22Rv1 (cell line): ENCODE measurements around the gene TMEM109.

Experiments used
- H3K27ac ChIP-seq: fragments of 450-650 bp; 2 replicates; pipeline ENCODE4 v1.5.1; 2017
- ZFX ChIP-seq: fragments of 450-650 bp; IDR thresholded peaks from 2 replicates; pipeline ENCODE4 v1.6.1; 2017; ENCODE audit warnings: antibody characterized with exemption, borderline replicate concordance
- TF ChIP-seq, protein P1 (sequence below): fragments of 450-650 bp; IDR thresholded peaks from 2 replicates; pipeline ENCODE4 v1.5.1; 2017; ENCODE audit warnings: mild to moderate bottlenecking

The TMEM109 gene

GRCh38 chr11:60921259-60921658, 7.3 kb downstream of the TMEM109 start:
- no peak overlapping the region for H3K27ac ChIP-seq
- TF ChIP-seq, protein P1, sequence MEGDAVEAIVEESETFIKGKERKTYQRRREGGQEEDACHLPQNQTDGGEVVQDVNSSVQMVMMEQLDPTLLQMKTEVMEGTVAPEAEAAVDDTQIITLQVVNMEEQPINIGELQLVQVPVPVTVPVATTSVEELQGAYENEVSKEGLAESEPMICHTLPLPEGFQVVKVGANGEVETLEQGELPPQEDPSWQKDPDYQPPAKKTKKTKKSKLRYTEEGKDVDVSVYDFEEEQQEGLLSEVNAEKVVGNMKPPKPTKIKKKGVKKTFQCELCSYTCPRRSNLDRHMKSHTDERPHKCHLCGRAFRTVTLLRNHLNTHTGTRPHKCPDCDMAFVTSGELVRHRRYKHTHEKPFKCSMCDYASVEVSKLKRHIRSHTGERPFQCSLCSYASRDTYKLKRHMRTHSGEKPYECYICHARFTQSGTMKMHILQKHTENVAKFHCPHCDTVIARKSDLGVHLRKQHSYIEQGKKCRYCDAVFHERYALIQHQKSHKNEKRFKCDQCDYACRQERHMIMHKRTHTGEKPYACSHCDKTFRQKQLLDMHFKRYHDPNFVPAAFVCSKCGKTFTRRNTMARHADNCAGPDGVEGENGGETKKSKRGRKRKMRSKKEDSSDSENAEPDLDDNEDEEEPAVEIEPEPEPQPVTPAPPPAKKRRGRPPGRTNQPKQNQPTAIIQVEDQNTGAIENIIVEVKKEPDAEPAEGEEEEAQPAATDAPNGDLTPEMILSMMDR, result no peak
- no peak for TF ChIP-seq ZFX

- H3K27ac ChIP-seq, result no peak overlapping the region
- no peak for TF ChIP-seq ZFX
- TF ChIP-seq, protein P1, result no peak
These were observed 7.9 kb downstream of the TMEM109 start for GRCh38 chr11:60921777-60922335.

GRCh38 chr11:60922906-60923305, 8.9 kb downstream of the TMEM109 start:
- H3K27ac ChIP-seq, result 0 out of 2 replicates have a peak overlapping the region, but pooled peaks have one; percentile 44
- TF ChIP-seq, protein P1, result no peak
- no peak for TF ChIP-seq ZFX

DNA sequence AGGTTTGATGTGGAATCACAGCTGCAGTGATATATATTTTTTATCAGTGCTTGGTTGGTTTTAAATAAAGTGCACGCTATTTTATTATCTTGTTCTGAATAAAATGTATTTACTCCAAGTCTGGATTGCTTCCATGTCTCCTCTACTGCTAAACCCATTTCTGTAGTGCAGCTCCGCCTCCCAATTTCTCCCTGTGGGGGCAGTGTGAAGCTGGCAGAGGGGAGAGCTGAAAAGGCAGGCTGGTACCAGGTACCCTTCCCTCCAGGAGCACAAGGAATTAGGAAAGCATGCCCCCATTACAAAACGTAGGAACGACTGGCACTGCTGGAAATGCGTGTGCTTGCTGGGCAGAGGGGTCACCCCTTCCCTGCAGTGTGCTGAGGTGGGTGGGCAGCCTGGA, 9.4 kb downstream of the TMEM109 start:
- TF ChIP-seq ZFX, result no peak
- TF ChIP-seq, protein P1, result no peak
- 0 out of 2 replicates have a peak overlapping the region, but pooled peaks have one; percentile 44 for H3K27ac ChIP-seq

DNA sequence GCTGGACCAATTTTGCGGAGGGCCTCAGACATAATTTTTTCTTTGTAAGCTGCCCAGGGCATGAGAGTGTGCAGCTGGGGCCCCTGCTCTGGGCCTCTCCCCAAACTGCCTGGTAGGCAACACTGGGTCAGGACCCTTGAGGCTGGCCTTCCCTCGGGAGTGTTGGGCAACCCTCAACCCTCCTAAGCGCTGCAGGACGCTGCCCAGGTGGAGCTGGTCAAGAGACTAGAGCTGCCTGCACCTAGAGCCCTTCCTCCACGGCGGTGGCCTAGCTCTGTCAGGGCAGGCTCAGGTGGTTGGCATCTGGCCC, 9.8 kb downstream of the TMEM109 start:
- no peak for TF ChIP-seq ZFX
- TF ChIP-seq, protein P1, result no peak
- H3K27ac ChIP-seq, result peak overlapping the region; percentile 44; the same call in 1 of the 2 replicates

DNA sequence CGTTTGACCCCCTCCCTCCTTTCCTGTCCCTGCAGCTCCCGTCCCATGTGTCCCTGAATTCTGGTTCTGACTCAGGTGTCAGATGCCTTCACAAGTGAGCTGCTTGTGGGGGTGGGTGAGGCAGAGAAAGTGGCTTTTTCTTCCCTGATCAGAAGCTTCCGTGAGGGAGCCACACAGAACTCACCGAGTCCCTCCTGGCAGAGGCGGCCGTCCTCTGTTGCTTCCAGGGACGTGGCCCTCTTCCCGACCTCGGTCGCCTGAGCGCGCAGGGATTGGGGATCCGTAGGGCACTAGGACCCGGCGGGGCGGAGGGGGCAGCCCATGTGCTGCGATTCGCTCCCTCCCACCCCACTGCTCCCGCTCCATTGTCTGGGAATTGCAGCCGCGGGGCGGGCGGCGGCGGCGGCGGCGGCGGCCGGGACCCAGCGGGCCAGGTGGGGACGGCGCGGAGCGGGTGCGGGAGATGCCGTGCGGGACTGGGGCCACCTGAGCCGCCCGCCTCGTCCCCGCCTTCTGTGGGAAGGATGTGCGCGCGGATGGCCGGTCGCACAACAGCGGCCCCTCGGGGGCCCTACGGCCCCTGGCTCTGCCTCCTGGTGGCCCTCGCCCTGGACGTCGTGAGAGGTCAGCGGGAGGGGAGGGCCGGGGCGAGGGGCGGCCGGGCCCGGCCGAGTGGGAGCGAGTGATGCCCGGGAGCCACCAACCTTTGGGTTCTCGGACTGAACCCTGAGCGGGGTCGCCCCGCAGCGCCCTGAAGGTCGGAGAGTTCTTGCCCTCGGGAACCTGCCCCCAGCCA, 10.3 kb downstream of the TMEM109 start, which contains the start of gene TMEM132A:
TSS of gene TMEM132A (plus strand) at position 351 of the 796 bp plus-strand sequence. CDS start at position 525, 174 bp downstream.
- peak within 1 kb of the TSS; percentile 44 for H3K27ac ChIP-seq
- TF ChIP-seq, protein P1, result 0 out of 2 replicates have a peak, but pooled peaks have one; percentile 13
- TF ChIP-seq ZFX, result no peak
